ENCODE results near the gene CCDC107. TPM values are rescaled to one million over a fixed set of nuclear protein-coding genes. Genes with fewer than 3 reads are reported as not detected.

The CCDC107 gene
- total and polyA plus RNA-seq, 2 of the 13 experiments (the other 11 are each of a cell fraction or from before 2014, with no cell fraction given): 7.1 to 15.2 TPM

DNA sequence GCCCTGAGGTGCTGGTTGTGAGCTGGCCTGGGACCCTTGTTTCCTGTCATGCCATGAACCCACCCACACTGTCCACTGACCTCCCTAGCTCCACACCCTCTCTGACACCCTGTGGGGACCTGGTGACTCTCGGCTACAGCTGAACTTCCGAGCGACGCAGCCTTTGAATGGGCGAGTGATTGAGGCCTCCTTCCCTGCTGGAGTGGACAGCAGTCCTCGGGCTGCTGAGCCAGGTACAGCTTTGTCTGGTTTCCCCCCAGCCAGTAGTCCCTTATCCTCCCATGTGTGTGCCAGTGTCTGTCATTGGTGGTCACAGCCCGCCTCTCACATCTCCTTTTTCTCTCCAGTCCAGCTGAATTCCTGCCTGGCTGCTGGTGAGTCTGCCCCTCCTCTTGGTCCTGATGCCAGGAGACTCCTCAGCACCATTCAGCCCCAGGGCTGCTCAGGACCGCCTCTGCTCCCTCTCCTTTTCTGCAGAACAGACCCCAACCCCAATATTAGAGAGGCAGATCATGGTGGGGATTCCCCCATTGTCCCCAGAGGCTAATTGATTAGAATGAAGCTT, 21.8 kb downstream of the CCDC107 start:
- FAIRE-seq: no peak

More for the DNA sequence above, 21.8 kb downstream of the CCDC107 start:
- no peak overlapping the region for H2AFZ ChIP-seq (ENCODE audit: low read length)
- no peaks in the 10 kb centered on the region for H3K9me3 ChIP-seq (ENCODE audit: low read length)
- H3K4me3 ChIP-seq (replicated peaks in 1 of 3; ENCODE audit: insufficient read depth in 1 of 3, low read depth in 2 of 3, low read length in 3 of 3): no peak overlapping the region
- intact Hi-C loops (cut with micrococcal nuclease; ENCODE audit: unreplicated experiment): no loop called here
- peaks cover 5% of the 10 kb centered on the region; the same call in 1 of the 2 replicates for H3K4me1 ChIP-seq (ENCODE audit: insufficient read depth, low read length)
- no peak for DNase-seq (ENCODE audit: low spot score)
- TF ChIP-seq XRCC5 (optimal IDR thresholded peaks at IDR 0.05; ENCODE audit: low read length) (no peak), ZNF660 (CRISPR knock-in tag; IDR thresholded peaks at IDR 0.05; ENCODE audit: borderline replicate concordance, low read depth) (no peak), FOXO1 (CRISPR knock-in tag; IDR thresholded peaks at IDR 0.05) (no peak), ZNF224 (CRISPR knock-in tag; IDR thresholded peaks at IDR 0.05) (no peak), NR1H2 (CRISPR knock-in tag; IDR thresholded peaks at IDR 0.05; ENCODE audit: borderline replicate concordance, low read depth) (no peak), EZH2 (conservative IDR thresholded peaks at IDR 0.05; ENCODE audit: low read depth, low read length) (no peak), ZNF160 (CRISPR knock-in tag; IDR thresholded peaks at IDR 0.05) (no peak), AHR (CRISPR knock-in tag; IDR thresholded peaks at IDR 0.05) (no peak), ZBTB21 (CRISPR knock-in tag; IDR thresholded peaks at IDR 0.05) (no peak), SMAD1 (CRISPR knock-in tag; IDR thresholded peaks at IDR 0.05; ENCODE audit: borderline replicate concordance, low read depth) (no peak), PHB2 (IDR thresholded peaks at IDR 0.05; ENCODE audit: partially characterized antibody) (no peak)
- TF ChIP-seq, protein P1, sequence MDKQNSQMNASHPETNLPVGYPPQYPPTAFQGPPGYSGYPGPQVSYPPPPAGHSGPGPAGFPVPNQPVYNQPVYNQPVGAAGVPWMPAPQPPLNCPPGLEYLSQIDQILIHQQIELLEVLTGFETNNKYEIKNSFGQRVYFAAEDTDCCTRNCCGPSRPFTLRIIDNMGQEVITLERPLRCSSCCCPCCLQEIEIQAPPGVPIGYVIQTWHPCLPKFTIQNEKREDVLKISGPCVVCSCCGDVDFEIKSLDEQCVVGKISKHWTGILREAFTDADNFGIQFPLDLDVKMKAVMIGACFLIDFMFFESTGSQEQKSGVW (CRISPR knock-in tag; IDR thresholded peaks at IDR 0.05; ENCODE audit: borderline replicate concordance): no peak
- TF ChIP-seq, protein P2, sequence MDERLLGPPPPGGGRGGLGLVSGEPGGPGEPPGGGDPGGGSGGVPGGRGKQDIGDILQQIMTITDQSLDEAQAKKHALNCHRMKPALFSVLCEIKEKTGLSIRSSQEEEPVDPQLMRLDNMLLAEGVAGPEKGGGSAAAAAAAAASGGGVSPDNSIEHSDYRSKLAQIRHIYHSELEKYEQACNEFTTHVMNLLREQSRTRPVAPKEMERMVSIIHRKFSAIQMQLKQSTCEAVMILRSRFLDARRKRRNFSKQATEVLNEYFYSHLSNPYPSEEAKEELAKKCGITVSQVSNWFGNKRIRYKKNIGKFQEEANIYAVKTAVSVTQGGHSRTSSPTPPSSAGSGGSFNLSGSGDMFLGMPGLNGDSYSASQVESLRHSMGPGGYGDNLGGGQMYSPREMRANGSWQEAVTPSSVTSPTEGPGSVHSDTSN (CRISPR knock-in tag; IDR thresholded peaks at IDR 0.05): no peak
- TF ChIP-seq, protein P3, sequence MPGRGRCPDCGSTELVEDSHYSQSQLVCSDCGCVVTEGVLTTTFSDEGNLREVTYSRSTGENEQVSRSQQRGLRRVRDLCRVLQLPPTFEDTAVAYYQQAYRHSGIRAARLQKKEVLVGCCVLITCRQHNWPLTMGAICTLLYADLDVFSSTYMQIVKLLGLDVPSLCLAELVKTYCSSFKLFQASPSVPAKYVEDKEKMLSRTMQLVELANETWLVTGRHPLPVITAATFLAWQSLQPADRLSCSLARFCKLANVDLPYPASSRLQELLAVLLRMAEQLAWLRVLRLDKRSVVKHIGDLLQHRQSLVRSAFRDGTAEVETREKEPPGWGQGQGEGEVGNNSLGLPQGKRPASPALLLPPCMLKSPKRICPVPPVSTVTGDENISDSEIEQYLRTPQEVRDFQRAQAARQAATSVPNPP (CRISPR knock-in tag; IDR thresholded peaks at IDR 0.05): no peak
- ATAC-seq: no peak
- ChIA-PET POLR2A (interaction anchor here (0.8 to 1.4 kb wide), 4 partner anchors 10 to 21 kb away, joined by 3 read pairs; no protein-coding TSS in a partner anchor), CTCF (ENCODE audit: low intra/inter-chr PET ratio, low total read pairs) (no interaction called here)
- H3K36me3 ChIP-seq (replicated peaks in 1 of 2; ENCODE audit: control insufficient read depth in 1 of 2, insufficient read depth in 2 of 2, low read length in 2 of 2): no peaks in the 10 kb centered on the region
- BruUV-seq (replicated peaks): no TSS peak
- no peaks in the 10 kb centered on the region for H3K27me3 ChIP-seq (ENCODE audit: control insufficient read depth in 1 of 2, insufficient read depth in 2 of 2, low read length in 2 of 2)
- 89% methylated on average over 6 of the region's 8 CpGs for WGBS (ENCODE audit: low lambda C conversion rate)
- no peaks in the 10 kb centered on the region for H3K79me2 ChIP-seq (ENCODE audit: insufficient read depth, low read length)
- no peaks in the 10 kb centered on the region for H4K20me1 ChIP-seq (ENCODE audit: insufficient read depth, low read length)
- no peak overlapping the region for H3K4me2 ChIP-seq (ENCODE audit: low read depth, low read length)
- no peak overlapping the region for H3K9ac ChIP-seq (ENCODE audit: insufficient read depth, low read depth, low read length)
- in situ Hi-C loops (cut with HindIII; ENCODE audit: extremely low pct_ligation_motif_present, low pct_unique_long_range_greater_than_20kb): no loop called here
- H3K27ac ChIP-seq (ENCODE audit: extremely low read length, insufficient read depth, low read length): no peak overlapping the region
